Calu3 (cell line): Measurements from ENCODE around the gene LCP2. TPM values are rescaled to one million over a fixed set of nuclear protein-coding genes. Genes with fewer than 3 reads are reported as not detected.

Experiments used
- BruUV-seq: library from RNA; stranded (reverse); fragments of 400-500 nt; replicated peaks from 2 replicates; lab custom pipeline; 2021; lab: Mats Ljungman, UMichigan
- CTCF ChIA-PET: fragments of 300-600 bp; sonication (Branson Sonifier 250); formaldehyde crosslinking; loops from one replicate; lab custom pipeline; 2022; ENCODE audit warnings: antibody characterized with exemption; lab: Charles Lee
- DNase-seq: peaks from one replicate; pipeline ENCODE4 v3.0.0; 2022
- H3K27ac Mint-ChIP-seq: one replicate; pipeline ENCODE4 v1.8.0; 2022; ENCODE audit warnings: mixed read lengths; ENCODE audit not compliant: unreplicated experiment
- H3K27me3 Mint-ChIP-seq: one replicate; pipeline ENCODE4 v1.8.0; 2022; ENCODE audit warnings: mixed read lengths; ENCODE audit not compliant: unreplicated experiment
- H3K36me3 Mint-ChIP-seq: one replicate; pipeline ENCODE4 v1.8.0; 2022; ENCODE audit warnings: mild to moderate bottlenecking, moderate library complexity, mixed read lengths; ENCODE audit not compliant: insufficient read depth, unreplicated experiment
- H3K4me1 Mint-ChIP-seq: one replicate; pipeline ENCODE4 v1.8.0; 2022; ENCODE audit warnings: mild to moderate bottlenecking, low read depth, mixed read lengths; ENCODE audit not compliant: unreplicated experiment
- H3K4me3 Mint-ChIP-seq: one replicate; pipeline ENCODE4 v1.8.0; 2022; ENCODE audit warnings: mild to moderate bottlenecking, low read depth, moderate library complexity, mixed read lengths; ENCODE audit not compliant: unreplicated experiment
- H3K9me3 Mint-ChIP-seq: one replicate; pipeline ENCODE4 v1.8.0; 2022; ENCODE audit warnings: low read depth, mixed read lengths; ENCODE audit not compliant: unreplicated experiment
- CTCF ChIP-seq: fragments of 200-600 bp; IDR thresholded peaks from one replicate; pipeline ENCODE4 v1.8.0; 2022; ENCODE audit warnings: antibody characterized with exemption; ENCODE audit not compliant: unreplicated experiment
- intact Hi-C: fragments of 100-400 bp; cut with micrococcal nuclease; formaldehyde crosslinking; loops from one replicate; pipeline ENCODE4 v1.10.0; 2022; ENCODE audit not compliant: unreplicated experiment
- total RNA-seq: library from RNA; stranded (reverse); gene quantifications from 2 replicates; pipeline ENCODE4 v1.2.3, GENCODE V29; 2022

LCP2 gene
- total RNA-seq, 1 experiment from 2014 or later, result not detected

- Mint-ChIP-seq H3K4me1 (peaks cover 5% of the 10 kb centered on the region), H3K27ac (no peak overlapping the region), H3K27me3 (peaks cover 80% of the 10 kb centered on the region), H3K4me3 (no peak overlapping the region), H3K9me3 (no peaks in the 10 kb centered on the region), H3K36me3 (no peaks in the 10 kb centered on the region)
- CTCF ChIA-PET, result interaction anchor here (1.3 kb wide), 1 partner anchor 9 kb away, joined by 3 read pairs; no protein-coding TSS in a partner anchor
- TF ChIP-seq CTCF, result no peak
- no TSS peak for BruUV-seq
- DNase-seq, result no peak
- intact Hi-C loops, result no loop called here
Observed at GRCh38 chr5:170316937-170317336, 19.4 kb upstream of the LCP2 start.

- intact Hi-C loops, result no loop called here
- Mint-ChIP-seq H3K9me3 (no peaks in the 10 kb centered on the region), H3K4me1 (peaks cover 5% of the 10 kb centered on the region), H3K4me3 (no peak overlapping the region), H3K27ac (no peak overlapping the region), H3K27me3 (peaks cover 84% of the 10 kb centered on the region), H3K36me3 (no peaks in the 10 kb centered on the region)
- no peak for DNase-seq
- CTCF ChIA-PET, result no interaction called here
- no peak for TF ChIP-seq CTCF
- BruUV-seq, result no TSS peak
Observed at GRCh38 chr5:170315154-170315553, 17.6 kb upstream of the LCP2 start.

- H3K9me3 Mint-ChIP-seq, result no peaks in the 10 kb centered on the region
- no peak for DNase-seq
- H3K4me3 Mint-ChIP-seq, result no peak overlapping the region
- no TSS peak for BruUV-seq
- no peak for TF ChIP-seq CTCF
- no peak overlapping the region for H3K27ac Mint-ChIP-seq
- CTCF ChIA-PET, result no interaction called here
- H3K4me1 Mint-ChIP-seq, result peaks cover 5% of the 10 kb centered on the region
- no peaks in the 10 kb centered on the region for H3K36me3 Mint-ChIP-seq
- peaks cover 84% of the 10 kb centered on the region for H3K27me3 Mint-ChIP-seq
- intact Hi-C loops, result no loop called here
Observed at GRCh38 chr5:170314541-170315095, 17.0 kb upstream of the LCP2 start.

- Mint-ChIP-seq H3K4me3 (no peak overlapping the region), H3K9me3 (no peaks in the 10 kb centered on the region), H3K27ac (no peak overlapping the region), H3K36me3 (no peaks in the 10 kb centered on the region), H3K27me3 (peaks cover 84% of the 10 kb centered on the region), H3K4me1 (peaks cover 5% of the 10 kb centered on the region)
- BruUV-seq, result no TSS peak
- no peak for TF ChIP-seq CTCF
- CTCF ChIA-PET, result no interaction called here
- no peak for DNase-seq
- intact Hi-C loops, result no loop called here
Observed at GRCh38 chr5:170313816-170314215, 16.2 kb upstream of the LCP2 start.
